Measurements from ENCODE around the gene RTL1. TPM values are rescaled to one million over a fixed set of nuclear protein-coding genes. Genes with fewer than 3 reads are reported as not detected.

RTL1 gene
- total RNA-seq, 1 experiment from 2014 or later = not detected

GRCh38 chr14:100899884-100900771, 3.4 kb downstream of the RTL1 start:
- no peak for DNase-seq (ENCODE audit: low read depth)
- in situ Hi-C loops (cut with HindIII; ENCODE audit: low pct_unique_long_range_greater_than_20kb, low sequenced_read_pairs) = no loop called here

GRCh38 chr14:100898935-100899883, 4.3 kb downstream of the RTL1 start:
- DNase-seq (ENCODE audit: low read depth) = no peak
- in situ Hi-C loops (cut with HindIII; ENCODE audit: low pct_unique_long_range_greater_than_20kb, low sequenced_read_pairs) = no loop called here

GRCh38 chr14:100898465-100898864, 5.1 kb downstream of the RTL1 start:
- DNase-seq (ENCODE audit: low read depth) = no peak
- in situ Hi-C loops (cut with HindIII; ENCODE audit: low pct_unique_long_range_greater_than_20kb, low sequenced_read_pairs) = no loop called here

GRCh38 chr14:100896369-100897060, 7.0 kb downstream of the RTL1 start:
- no peak for DNase-seq (ENCODE audit: low read depth)
- in situ Hi-C loops (cut with HindIII; ENCODE audit: low pct_unique_long_range_greater_than_20kb, low sequenced_read_pairs) = no loop called here

GRCh38 chr14:100895411-100895810, 8.1 kb downstream of the RTL1 start:
- in situ Hi-C loops (cut with HindIII; ENCODE audit: low pct_unique_long_range_greater_than_20kb, low sequenced_read_pairs) = no loop called here
- DNase-seq (ENCODE audit: low read depth) = no peak

GRCh38 chr14:100894416-100894815, 9.1 kb downstream of the RTL1 start:
- no peak for DNase-seq (ENCODE audit: low read depth)
- in situ Hi-C loops (cut with HindIII; ENCODE audit: low pct_unique_long_range_greater_than_20kb, low sequenced_read_pairs) = no loop called here

- no peak for DNase-seq (ENCODE audit: low read depth)
- in situ Hi-C loops (cut with HindIII; ENCODE audit: low pct_unique_long_range_greater_than_20kb, low sequenced_read_pairs) = no loop called here
Observed at GRCh38 chr14:100893760-100894159, 9.8 kb downstream of the RTL1 start.

GRCh38 chr14:100893228-100893601, 10.3 kb downstream of the RTL1 start:
- in situ Hi-C loops (cut with HindIII; ENCODE audit: low pct_unique_long_range_greater_than_20kb, low sequenced_read_pairs) = no loop called here

GRCh38 chr14:100892496-100893227, 10.9 kb downstream of the RTL1 start:
- DNase-seq (ENCODE audit: low read depth) = no peak
- in situ Hi-C loops (cut with HindIII; ENCODE audit: low pct_unique_long_range_greater_than_20kb, low sequenced_read_pairs) = no loop called here

More at GRCh38 chr14:100893228-100893601, 10.3 kb downstream of the RTL1 start:
- no peak for DNase-seq (ENCODE audit: low read depth)

- in situ Hi-C loops (cut with HindIII; ENCODE audit: low pct_unique_long_range_greater_than_20kb, low sequenced_read_pairs) = no loop called here
- no peak for DNase-seq (ENCODE audit: low read depth)
Observed at GRCh38 chr14:100891501-100892445, 11.7 kb downstream of the RTL1 start.

- no peak for DNase-seq (ENCODE audit: low read depth)
- in situ Hi-C loops (cut with HindIII; ENCODE audit: low pct_unique_long_range_greater_than_20kb, low sequenced_read_pairs) = no loop called here
Observed at GRCh38 chr14:100891051-100891450, 12.5 kb downstream of the RTL1 start.

- in situ Hi-C loops (cut with HindIII; ENCODE audit: low pct_unique_long_range_greater_than_20kb, low sequenced_read_pairs) = no loop called here
- DNase-seq (ENCODE audit: low read depth) = no peak
Observed at GRCh38 chr14:100890061-100890850, 13.3 kb downstream of the RTL1 start.

GRCh38 chr14:100889641-100890040, 13.9 kb downstream of the RTL1 start:
- DNase-seq (ENCODE audit: low read depth) = no peak
- in situ Hi-C loops (cut with HindIII; ENCODE audit: low pct_unique_long_range_greater_than_20kb, low sequenced_read_pairs) = no loop called here

- no peak for DNase-seq (ENCODE audit: low read depth)
- in situ Hi-C loops (cut with HindIII; ENCODE audit: low pct_unique_long_range_greater_than_20kb, low sequenced_read_pairs) = no loop called here
Observed at GRCh38 chr14:100888789-100889315, 14.7 kb downstream of the RTL1 start.

GRCh38 chr14:100887728-100888335, 15.7 kb downstream of the RTL1 start:
- no peak for DNase-seq (ENCODE audit: low read depth)
- in situ Hi-C loops (cut with HindIII; ENCODE audit: low pct_unique_long_range_greater_than_20kb, low sequenced_read_pairs) = no loop called here

- in situ Hi-C loops (cut with HindIII; ENCODE audit: low pct_unique_long_range_greater_than_20kb, low sequenced_read_pairs) = no loop called here
- no peak for DNase-seq (ENCODE audit: low read depth)
Observed at GRCh38 chr14:100885617-100886016, 17.9 kb downstream of the RTL1 start.

Measured in Caki2 (cell line).